HG03378 (cell line): ENCODE data around the gene ANP32B.
"Not testable (repeated sequence)": the region's sequence is repeated elsewhere in the genome, so short reads cannot be mapped to it uniquely, and the experiment has no call there.

ENCODE experiments used
- ATAC-seq: cut with Tn5 transposase; IDR thresholded peaks from one replicate; pipeline ENCODE4 v1.9.1; 2021; ENCODE audit warnings: mild to moderate bottlenecking, moderate library complexity; ENCODE audit not compliant: unreplicated experiment

The ANP32B gene

DNA sequence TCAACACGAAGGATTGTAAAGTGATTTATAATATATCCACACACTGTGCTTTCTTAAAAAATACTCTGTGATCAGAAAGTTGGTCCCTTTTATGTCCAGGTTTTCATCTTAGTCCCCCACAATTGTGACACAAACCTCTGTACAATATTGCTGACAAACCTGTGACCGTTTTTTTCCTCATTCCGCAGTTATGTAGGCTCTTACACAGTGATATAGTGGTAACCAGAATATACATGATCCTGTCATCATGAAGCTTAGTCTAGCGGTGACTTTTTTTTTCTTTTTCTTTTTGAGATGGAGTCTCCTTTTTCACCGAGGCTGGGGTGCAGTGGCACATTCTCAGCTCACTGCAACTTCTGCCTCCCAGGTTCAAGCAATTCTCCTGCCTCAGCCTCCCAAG, 8.7 kb downstream of the ANP32B start:
- no peak for ATAC-seq

DNA sequence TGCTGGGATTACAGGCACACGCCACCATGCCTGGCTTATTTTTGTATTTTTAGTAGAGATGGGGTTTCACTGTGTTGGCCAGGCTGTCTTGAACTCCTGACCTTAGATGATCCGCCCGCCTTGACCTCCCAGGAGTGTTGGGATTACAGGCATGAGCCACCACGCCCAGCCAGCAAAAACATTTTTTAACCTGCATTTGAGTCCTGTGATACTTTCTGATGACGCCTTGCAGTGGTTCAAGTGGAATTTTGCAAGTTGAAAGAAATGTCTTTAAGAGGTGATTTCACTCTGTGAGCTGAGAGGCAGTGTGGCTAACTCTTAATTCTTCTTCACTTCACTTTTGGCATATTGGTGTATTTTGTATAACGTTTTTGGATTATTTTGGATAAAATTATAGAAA, 9.1 kb downstream of the ANP32B start:
- ATAC-seq = no peak

DNA sequence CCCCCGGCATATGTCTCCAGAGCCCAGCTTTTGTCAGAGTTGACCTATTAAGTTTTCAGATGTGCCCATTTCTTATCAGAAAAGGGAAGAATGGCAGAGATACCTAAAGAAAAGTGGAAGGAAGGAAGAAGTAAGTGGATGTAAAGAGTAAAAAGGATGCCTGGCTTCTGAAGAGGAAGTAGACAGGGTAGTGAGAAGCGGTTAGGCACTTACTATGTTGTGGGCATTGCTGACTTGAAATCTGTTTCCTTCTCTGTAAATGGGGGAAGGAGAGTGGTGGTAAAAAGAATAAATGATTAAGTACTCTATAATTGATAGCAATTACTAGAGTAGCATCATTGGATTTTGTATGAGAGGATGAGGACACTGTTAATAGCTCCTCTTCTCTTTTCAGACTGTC, 9.9 kb downstream of the ANP32B start:
- no peak for ATAC-seq

DNA sequence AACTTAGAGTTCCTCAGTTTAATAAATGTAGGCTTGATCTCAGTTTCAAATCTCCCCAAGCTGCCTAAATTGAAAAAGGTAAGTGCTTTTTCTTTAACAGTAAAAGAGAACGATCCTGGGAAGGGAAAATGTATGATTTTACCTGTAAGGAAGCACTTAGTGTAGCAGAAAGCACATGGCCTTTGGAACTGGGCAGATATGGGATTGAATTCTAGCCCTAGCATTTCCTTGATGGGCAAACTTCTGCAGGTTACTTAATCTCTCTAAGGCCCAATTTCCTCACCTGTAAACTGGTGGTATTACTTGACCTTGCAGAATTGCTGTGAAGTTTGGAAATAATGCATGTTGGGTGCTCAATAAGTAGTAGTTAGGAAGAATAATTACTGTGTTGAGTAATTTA, 11.6 kb downstream of the ANP32B start:
- no peak for ATAC-seq

DNA sequence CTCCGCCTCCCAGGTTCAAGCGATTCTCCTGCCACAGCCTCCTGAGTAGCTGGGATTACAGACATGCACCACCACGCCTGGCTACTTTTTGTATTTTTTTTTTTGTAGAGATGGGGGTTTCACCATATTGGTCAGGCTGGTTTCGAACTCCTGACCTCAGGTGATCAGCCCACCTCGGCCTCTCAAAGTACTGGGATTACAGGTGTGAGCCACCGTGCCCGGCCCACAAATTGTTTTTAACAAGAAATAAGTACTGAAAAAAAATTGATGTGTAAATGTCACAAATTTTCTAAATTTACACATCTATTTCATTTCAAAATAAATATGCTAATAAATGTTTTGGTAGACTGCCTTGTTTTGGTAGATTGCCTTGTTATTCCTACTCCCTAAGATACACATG, 13.5 kb downstream of the ANP32B start:
- not testable (repeated sequence) for ATAC-seq

DNA sequence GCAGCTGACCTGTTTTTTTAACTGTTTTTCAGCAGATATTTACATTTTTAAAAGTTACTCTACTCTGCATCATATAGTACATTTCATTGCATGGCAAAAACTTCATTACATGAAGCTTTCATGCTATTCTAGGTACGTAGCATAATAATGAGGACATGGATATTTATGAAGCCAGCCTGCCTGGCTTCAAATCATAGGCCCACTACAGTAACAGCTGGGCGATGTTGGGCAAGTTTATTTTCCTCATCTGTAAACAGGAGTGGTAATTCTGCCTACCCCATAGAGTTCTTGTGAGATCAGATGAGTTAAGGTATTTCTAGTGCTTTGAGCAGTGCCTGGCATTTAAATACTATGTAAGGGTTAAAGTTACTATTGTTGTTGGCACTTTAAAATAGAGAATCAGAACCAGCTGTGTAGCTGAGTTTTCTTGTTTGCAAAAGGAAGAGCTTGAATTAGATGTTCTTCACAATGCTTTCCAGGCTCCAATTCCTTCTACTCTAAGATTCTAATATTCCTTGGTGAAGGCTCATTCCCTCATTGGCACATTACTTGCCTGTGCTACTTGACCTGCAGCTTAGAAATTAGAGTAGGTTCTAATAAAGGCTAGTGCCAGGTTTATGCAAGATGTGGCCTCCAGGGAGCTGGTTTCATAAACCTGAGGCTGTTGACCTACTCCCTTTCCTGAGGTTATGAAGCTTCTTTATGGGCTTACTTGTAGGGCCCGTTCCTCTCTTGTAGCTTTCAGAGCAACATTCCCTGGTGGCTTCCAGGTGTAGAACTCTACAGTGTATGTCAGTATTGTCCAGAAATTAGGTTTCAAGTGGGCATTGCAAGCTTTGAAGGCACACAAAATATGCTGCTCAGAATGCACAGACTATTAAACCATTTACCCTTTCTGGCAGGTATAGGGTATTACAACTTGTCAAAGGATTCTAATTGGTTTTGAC, 14.5 kb downstream of the ANP32B start:
- ATAC-seq = no peak

DNA sequence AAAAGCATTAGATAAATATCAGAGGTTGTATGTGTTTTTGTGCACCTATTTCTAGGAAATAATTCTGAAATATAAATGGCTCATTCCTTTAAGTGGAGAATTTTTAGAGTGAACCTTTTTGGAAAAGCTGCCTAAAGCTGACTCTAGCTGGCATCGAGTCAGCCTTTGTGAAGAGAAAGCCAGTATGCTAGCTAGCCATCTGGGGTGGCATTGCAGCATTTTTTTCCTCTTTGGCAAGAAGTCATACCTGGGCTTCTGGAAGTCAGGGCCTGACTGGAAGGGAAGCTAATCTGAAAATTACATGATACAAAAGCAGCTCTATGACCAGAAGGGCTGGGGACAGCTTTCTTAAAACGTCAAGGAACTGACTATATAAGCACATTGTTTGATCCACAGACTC, 19.7 kb downstream of the ANP32B start:
- no peak for ATAC-seq

DNA sequence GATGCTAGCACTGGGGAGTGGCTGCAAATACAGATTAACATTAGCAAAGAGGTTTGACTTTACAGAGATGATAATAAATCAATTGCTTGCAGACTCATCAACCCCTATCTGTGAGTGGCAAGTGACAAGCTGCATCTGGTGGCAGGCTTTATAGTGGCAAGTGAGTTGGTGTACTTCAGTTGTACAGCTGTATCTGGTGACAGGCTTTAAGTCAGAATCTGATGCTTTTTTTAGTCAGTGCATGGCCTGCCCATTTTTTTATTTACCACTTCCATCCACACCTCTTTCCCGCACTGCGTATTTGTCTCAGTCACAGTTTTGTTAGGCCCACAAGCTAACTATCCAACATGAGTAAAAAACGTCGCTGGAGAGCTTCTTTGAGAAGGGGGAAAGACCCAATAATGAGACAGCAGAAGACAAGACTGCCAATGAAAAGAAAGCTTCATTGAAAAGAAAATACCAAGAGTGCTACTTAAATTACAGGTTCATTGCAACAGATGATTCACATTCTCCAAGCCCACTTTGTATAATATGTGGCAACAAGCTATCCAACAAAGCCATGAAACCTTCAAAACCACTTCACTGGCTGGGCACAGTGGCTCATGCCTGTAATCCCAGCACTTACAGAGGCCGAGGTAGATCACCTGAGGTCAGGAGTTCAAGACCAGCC, 23.1 kb downstream of the ANP32B start:
- ATAC-seq = no peak

DNA sequence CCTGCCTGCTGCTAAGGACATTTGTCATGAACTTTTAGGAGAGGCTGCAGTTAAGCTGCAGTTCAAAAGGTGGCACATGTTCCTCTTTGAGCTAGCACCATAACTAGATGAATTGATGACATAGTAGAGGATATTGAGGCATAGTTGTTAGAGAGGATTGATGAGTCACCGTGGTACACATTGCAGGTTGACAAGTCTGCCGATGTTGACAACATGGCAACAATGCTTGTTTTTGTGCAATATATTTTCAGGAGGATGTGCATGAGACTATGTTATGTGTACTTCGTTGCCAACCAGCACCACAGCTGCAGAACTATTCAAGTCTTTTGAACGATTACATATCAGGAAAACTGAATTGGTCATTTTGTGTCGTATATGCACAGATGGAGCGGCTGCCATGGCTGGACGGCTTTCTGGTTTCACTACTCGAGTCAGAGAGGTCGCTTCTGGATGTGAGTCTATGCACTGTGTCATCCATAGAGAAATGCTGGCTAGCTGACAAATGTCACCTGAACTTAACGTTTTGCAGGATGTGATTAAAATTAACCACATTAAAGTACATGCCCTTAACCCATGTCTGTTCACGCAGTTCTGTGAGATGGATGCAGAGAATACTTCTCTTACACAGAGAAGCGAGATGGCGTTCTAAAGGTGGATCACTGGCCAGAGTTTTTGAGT, 24.2 kb downstream of the ANP32B start:
- no peak for ATAC-seq

DNA sequence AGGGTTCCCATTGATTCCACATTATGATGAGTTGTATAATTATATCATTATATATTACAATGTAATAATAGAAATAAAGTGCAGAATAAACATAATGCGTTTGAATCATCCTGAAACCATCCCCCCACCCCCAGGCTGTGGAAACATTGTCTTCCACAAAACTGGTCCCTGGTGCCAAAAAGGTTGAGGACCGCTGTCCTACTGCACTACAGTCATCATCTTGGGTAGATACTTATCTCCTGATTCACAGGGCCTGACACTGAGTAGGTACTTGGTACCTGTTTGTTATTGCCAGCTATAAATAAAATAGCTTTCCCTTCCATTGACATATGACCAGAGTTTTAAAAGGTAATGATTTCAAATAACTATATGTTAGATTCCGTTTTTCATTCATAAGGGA, 25.6 kb downstream of the ANP32B start:
- ATAC-seq = no peak

DNA sequence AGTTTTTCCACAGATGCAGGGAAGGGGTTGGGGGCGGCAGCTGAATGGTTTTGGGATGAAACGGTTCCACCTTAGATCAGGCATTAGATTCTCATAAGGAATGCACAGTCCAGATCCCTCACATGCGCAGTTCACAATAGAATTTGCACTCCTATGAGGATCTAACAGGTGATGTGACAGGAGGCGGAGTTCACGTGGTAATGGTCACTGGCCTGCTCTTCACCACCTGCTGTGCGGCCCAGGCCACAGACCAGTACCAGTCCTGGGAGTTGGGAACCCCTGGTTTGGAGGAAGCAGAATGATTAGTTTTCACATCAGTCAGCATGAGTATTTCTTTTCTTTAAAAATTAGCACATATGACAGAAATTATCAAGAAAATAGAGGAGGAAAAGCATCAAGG, 26.3 kb downstream of the ANP32B start:
- no peak for ATAC-seq

DNA sequence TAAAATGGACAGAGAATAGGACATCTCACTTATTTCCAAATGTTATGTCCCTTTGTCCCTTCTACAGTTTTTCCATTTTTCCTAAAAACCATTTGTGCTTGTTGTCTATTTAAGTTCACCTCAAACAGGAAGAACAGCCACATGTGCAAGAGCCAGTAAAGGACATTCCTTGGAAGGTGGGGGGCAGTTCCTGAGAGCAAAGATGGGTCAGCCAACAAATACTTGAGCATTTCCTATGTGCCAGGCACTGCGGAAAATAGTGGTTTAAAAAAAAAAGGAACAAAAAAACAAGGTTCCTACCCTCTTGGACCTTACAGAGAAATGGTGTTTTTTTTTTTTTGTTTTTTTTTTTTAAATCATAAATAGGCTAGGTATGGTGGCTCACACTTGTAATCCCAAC, 26.8 kb downstream of the ANP32B start:
- ATAC-seq = no peak

DNA sequence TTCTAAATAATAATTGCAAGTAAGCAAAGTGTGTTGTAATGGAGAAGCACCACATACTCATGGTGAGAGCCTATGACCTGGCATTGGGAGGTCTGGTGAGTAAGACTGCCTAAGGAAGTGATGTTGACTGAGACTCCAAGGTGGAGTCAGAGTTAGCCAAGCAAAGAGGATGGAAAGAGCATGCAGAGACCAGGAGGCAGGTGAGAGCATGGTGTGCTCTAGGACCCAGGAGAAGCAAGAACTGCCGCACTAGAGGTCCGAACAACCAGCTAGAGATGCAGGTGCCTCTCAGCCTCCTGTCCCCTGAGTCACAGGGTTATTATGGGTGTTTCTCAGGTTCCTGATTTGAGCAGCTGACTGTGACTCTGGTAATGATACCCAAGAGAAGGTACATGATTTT, 27.3 kb downstream of the ANP32B start:
- ATAC-seq = no peak

DNA sequence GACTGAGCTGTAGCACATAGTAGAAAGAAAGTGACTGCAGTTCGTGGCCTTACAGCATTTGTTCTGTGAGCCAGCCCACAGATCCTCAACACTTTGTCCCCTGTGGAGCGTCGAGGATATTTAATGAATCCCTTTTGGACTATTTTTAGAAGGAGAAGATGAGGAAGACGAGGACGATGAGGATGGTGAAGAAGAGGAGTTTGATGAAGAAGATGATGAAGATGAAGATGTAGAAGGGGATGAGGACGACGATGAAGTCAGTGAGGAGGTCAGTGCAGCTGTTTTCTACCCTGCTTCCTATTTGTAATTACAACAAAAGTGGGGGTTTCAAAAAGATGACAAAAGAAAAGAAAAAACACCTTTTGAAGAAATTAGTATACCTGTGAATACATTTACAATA, 28.0 kb downstream of the ANP32B start:
- ATAC-seq = no peak

DNA sequence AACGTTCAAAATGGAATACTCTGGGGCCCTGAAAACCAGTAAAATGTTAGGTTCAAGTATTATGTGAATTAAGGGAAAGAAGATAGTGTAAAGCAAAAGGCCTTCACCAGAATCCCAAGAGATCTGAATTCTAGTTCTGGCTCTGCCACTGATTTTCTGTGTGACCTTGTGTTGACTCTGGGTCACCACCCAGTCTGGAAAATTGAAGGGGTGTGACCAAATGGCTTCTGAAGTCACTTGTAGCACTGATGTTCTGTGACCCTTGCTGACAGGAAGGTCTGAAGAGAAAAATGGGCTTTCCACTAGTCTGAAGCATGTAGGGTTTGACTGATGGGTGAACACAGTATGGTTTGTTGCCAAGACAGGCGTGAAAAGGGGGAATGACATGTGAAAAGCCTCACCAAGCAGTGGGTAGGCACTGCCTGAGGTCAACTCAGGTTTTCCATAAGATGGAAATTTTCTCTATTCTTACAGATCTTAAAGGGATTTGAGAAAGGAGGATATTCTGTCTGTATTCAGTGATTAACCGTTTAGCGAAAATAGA, 33.1 kb downstream of the ANP32B start:
- ATAC-seq = no peak

DNA sequence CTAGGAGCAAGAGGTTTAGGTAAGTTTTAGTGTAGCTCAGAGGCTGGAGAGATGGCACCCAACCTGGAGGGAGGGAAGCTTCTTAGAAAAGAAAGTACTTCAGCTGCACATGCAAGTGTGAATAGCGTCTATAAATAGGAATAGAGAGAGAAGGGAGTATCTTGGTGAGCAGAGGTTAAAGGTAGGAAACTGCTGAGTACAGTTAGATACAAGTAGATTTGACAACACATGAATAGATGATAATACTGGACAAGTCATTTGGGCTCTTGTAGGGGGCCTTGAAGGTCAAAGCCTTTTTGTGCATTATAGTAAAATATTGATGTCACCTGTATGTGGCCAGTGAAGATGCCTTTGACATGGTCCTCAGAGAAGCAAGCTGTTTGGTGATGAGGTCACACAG, 34.2 kb downstream of the ANP32B start:
- ATAC-seq = no peak

DNA sequence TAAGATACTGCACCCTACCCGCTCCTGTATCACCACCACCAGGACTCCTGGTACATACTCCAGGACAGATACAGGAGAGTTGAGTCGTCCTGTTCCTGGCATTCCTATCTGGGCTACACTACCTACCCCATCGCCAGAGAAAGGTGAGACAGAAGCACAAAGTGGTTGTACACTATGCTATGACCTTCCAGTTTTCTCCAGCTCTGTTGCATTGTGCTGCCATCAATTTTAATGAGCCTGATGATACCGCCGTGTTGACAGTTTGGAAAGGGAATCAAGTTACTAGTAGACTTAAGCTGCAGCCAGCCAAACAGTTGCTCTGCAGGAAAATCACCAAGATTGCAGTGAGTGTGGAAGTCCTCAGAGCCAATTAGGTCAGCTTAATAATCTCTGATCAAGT, 35.2 kb downstream of the ANP32B start:
- ATAC-seq = no peak

DNA sequence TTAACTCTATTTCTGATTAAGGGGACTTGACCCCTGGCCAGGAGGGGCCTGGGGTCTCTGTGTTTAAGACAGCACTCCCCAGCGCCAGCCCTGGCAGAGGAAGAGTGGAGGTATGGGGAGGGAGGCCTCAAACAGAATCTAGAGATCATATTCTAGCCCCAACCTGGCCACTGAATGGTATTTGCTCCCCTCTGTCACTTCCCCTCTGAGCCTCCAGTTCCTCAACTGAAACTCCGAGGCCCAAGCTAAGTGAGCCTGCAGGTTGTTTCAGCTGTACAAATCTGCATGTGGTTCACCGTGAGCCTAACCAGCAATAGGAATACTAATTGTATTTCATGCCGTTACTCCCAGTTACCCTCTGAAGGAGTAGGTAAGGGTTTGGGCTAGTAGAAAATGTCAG, 36.0 kb downstream of the ANP32B start:
- no peak for ATAC-seq

DNA sequence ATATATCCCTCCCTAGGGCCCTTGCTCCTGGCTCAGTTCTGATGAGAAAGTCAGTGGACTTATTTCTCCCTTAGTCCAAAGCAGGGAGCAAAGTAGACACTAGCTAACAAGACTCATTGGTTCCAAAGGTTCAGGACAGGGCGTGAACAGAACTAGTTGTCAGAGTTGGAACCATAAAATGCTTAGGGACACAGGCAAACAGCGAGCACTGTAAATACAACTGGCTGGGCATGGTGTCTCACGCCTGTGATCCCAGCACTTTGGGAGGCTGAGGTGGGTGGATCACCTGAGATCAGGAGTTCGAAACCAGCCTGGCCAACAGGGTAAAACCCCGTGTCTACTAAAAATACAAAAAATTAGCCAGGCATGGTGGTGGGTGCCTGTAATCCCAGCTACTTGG, 36.7 kb downstream of the ANP32B start:
- not testable (repeated sequence) for ATAC-seq

DNA sequence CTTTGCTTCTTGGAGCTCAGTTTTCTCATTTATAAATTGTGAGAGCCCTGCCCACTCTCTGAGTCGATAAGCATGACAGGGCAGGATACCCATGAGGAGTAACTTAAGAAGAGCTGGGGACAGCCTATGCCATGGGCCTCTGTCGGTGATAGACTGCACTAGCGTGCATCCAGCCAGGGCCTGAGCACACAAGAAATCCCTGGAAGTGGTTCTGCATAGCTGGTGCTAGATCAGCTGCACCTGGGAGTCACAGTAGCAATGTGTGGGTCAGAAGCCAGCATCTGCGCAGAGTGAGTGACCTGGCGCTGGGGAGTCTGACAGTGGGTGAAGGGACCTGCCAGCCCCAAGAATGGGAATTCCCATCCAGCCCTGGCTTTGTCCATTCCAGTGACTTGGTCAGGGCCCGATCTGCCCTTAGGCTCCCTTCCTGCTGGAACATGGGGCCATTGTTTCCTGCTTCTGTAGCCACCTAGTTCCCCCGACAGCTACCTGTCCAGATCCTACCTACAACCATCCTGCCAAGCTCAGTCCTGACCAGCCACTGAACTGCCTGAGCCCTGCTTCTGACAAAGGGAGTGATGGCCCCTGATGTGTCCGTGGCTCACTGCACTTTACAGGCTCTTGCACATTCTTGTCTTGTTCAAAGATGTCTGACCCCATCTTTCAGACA, 37.5 kb downstream of the ANP32B start:
- no peak for ATAC-seq
